HEK293 (cell line): ENCODE results near the gene MTIF2.

Experiments used
- BCL6B ChIP-seq: fragments of 450-650 bp; formaldehyde crosslinking; IDR thresholded peaks from 2 replicates; pipeline ENCODE4 v1.5.1; 2017; ENCODE audit warnings: missing biosample characterization, missing genetic modification characterization
- HOXA7 ChIP-seq: sonication (generic); formaldehyde crosslinking; IDR thresholded peaks from 2 replicates; pipeline ENCODE4 v1.8.1; 2022; ENCODE audit warnings: missing genetic modification reagents, borderline replicate concordance
- MEIS1 ChIP-seq: sonication (generic); formaldehyde crosslinking; IDR thresholded peaks from 2 replicates; pipeline ENCODE4 v1.8.1; 2022; ENCODE audit warnings: missing genetic modification reagents, mild to moderate bottlenecking, borderline replicate concordance
- RBAK ChIP-seq: fragments of 450-650 bp; formaldehyde crosslinking; IDR thresholded peaks from 2 replicates; pipeline ENCODE4 v1.5.1; 2016; ENCODE audit warnings: missing biosample characterization, missing genetic modification characterization
- REPIN1 ChIP-seq: fragments of 450-650 bp; formaldehyde crosslinking; IDR thresholded peaks from 2 replicates; pipeline ENCODE4 v1.5.1; 2017; ENCODE audit warnings: missing biosample characterization, missing genetic modification characterization, low read depth
- SALL2 ChIP-seq: fragments of 450-650 bp; formaldehyde crosslinking; IDR thresholded peaks from 2 replicates; pipeline ENCODE4 v1.5.0; 2017; ENCODE audit warnings: missing biosample characterization, mild to moderate bottlenecking, missing genetic modification characterization, borderline replicate concordance
- SP7 ChIP-seq: fragments of 450-650 bp; formaldehyde crosslinking; IDR thresholded peaks from 2 replicates; pipeline ENCODE4 v1.5.1; 2016; ENCODE audit warnings: missing biosample characterization, missing genetic modification characterization
- ZBTB20 ChIP-seq: fragments of 450-650 bp; formaldehyde crosslinking; IDR thresholded peaks from 2 replicates; pipeline ENCODE4 v1.5.1; 2016; ENCODE audit warnings: missing biosample characterization, missing genetic modification characterization
- ZBTB48 ChIP-seq: fragments of 450-650 bp; formaldehyde crosslinking; IDR thresholded peaks from 2 replicates; pipeline ENCODE4 v1.5.1; 2016; ENCODE audit warnings: missing biosample characterization, missing genetic modification characterization
- ZBTB7A ChIP-seq: fragments of 450-650 bp; formaldehyde crosslinking; IDR thresholded peaks from 2 replicates; pipeline ENCODE4 v1.5.1; 2016; ENCODE audit warnings: low read depth, missing biosample characterization, missing genetic modification characterization
- ZNF112 ChIP-seq: fragments of 450-650 bp; formaldehyde crosslinking; IDR thresholded peaks from 2 replicates; pipeline ENCODE4 v1.5.0; 2017; ENCODE audit warnings: missing biosample characterization, missing genetic modification characterization
- ZNF146 ChIP-seq: fragments of 450-650 bp; formaldehyde crosslinking; IDR thresholded peaks from 2 replicates; pipeline ENCODE4 v1.5.1; 2016; ENCODE audit warnings: missing biosample characterization, missing genetic modification characterization
- ZNF155 ChIP-seq: fragments of 450-650 bp; formaldehyde crosslinking; IDR thresholded peaks from 2 replicates; pipeline ENCODE4 v1.5.1; 2016; ENCODE audit warnings: missing biosample characterization, missing genetic modification characterization
- ZNF184 ChIP-seq: fragments of 450-650 bp; IDR thresholded peaks from 2 replicates; pipeline ENCODE4 v1.5.1; 2018; ENCODE audit warnings: missing biosample characterization, mild to moderate bottlenecking, missing genetic modification characterization
- ZNF19 ChIP-seq: fragments of 450-650 bp; formaldehyde crosslinking; IDR thresholded peaks from 2 replicates; pipeline ENCODE4; 2016; ENCODE audit warnings: missing biosample characterization, missing genetic modification characterization, low read depth
- ZNF214 ChIP-seq: fragments of 450-650 bp; formaldehyde crosslinking; IDR thresholded peaks from 2 replicates; pipeline ENCODE4 v1.5.1; 2017; ENCODE audit warnings: missing biosample characterization, mild to moderate bottlenecking, missing genetic modification characterization, borderline replicate concordance
- ZNF280D ChIP-seq: fragments of 450-650 bp; formaldehyde crosslinking; IDR thresholded peaks from 2 replicates; pipeline ENCODE4 v1.5.1; 2016; ENCODE audit warnings: missing biosample characterization, missing genetic modification characterization
- ZNF311 ChIP-seq: fragments of 450-650 bp; formaldehyde crosslinking; IDR thresholded peaks from 2 replicates; pipeline ENCODE4 v1.5.1; 2017; ENCODE audit warnings: missing biosample characterization, missing genetic modification characterization, borderline replicate concordance
- ZNF350 ChIP-seq: fragments of 450-650 bp; formaldehyde crosslinking; IDR thresholded peaks from 2 replicates; pipeline ENCODE4 v1.5.0; 2017; ENCODE audit warnings: missing biosample characterization, mild to moderate bottlenecking, missing genetic modification characterization
- ZNF398 ChIP-seq: fragments of 450-650 bp; formaldehyde crosslinking; IDR thresholded peaks from 2 replicates; pipeline ENCODE4 v1.5.1; 2017; ENCODE audit warnings: missing biosample characterization, missing genetic modification characterization
- ZNF423 ChIP-seq: fragments of 450-650 bp; formaldehyde crosslinking; IDR thresholded peaks from 2 replicates; pipeline ENCODE4 v1.5.1; 2016; ENCODE audit warnings: missing biosample characterization, missing genetic modification characterization
- ZNF510 ChIP-seq: fragments of 450-650 bp; formaldehyde crosslinking; IDR thresholded peaks from 2 replicates; pipeline ENCODE4 v1.5.1; 2018; ENCODE audit warnings: mild to moderate bottlenecking, missing genetic modification characterization, missing biosample characterization; ENCODE audit not compliant: insufficient replicate concordance
- ZNF558 ChIP-seq: fragments of 450-650 bp; formaldehyde crosslinking; IDR thresholded peaks from 2 replicates; pipeline ENCODE4 v1.5.1; 2016; ENCODE audit warnings: missing biosample characterization, missing genetic modification characterization
- ZNF561 ChIP-seq: fragments of 450-650 bp; IDR thresholded peaks from 2 replicates; pipeline ENCODE4 v1.5.1; 2018; ENCODE audit warnings: missing biosample characterization, missing genetic modification characterization, borderline replicate concordance
- ZNF571 ChIP-seq: fragments of 450-650 bp; formaldehyde crosslinking; IDR thresholded peaks from 2 replicates; pipeline ENCODE4 v1.5.0; 2017; ENCODE audit warnings: missing biosample characterization, missing genetic modification characterization
- ZNF596 ChIP-seq: fragments of 450-650 bp; IDR thresholded peaks from 2 replicates; pipeline ENCODE4 v1.5.0; 2018; ENCODE audit warnings: missing biosample characterization, mild to moderate bottlenecking, missing genetic modification characterization, moderate library complexity
- ZNF621 ChIP-seq: fragments of 450-650 bp; formaldehyde crosslinking; IDR thresholded peaks from 2 replicates; pipeline ENCODE4 v1.5.1; 2017; ENCODE audit warnings: missing biosample characterization, missing genetic modification characterization
- ZNF639 ChIP-seq: fragments of 450-650 bp; formaldehyde crosslinking; IDR thresholded peaks from 2 replicates; pipeline ENCODE4 v1.5.1; 2016; ENCODE audit warnings: missing biosample characterization, missing genetic modification characterization
- ZNF701 ChIP-seq: fragments of 450-650 bp; formaldehyde crosslinking; IDR thresholded peaks from 2 replicates; pipeline ENCODE4 v1.5.1; 2016; ENCODE audit warnings: missing biosample characterization, missing genetic modification characterization
- ZNF785 ChIP-seq: fragments of 450-650 bp; formaldehyde crosslinking; IDR thresholded peaks from 2 replicates; pipeline ENCODE4 v1.5.1; 2016; ENCODE audit warnings: missing biosample characterization, missing genetic modification characterization
- ZNF791 ChIP-seq: fragments of 450-650 bp; formaldehyde crosslinking; IDR thresholded peaks from 2 replicates; pipeline ENCODE4 v1.5.1; 2016; ENCODE audit warnings: missing biosample characterization, missing genetic modification characterization
- ZNF792 ChIP-seq: fragments of 450-650 bp; formaldehyde crosslinking; IDR thresholded peaks from 2 replicates; pipeline ENCODE4 v1.5.1; 2016; ENCODE audit warnings: missing biosample characterization, missing genetic modification characterization
- ZNF830 ChIP-seq: fragments of 450-650 bp; IDR thresholded peaks from 2 replicates; pipeline ENCODE4 v1.5.0; 2018; ENCODE audit warnings: missing biosample characterization, missing genetic modification characterization, low read depth, mild to moderate bottlenecking, moderate library complexity
- ZSCAN30 ChIP-seq: fragments of 450-650 bp; IDR thresholded peaks from 2 replicates; pipeline ENCODE4 v1.5.1; 2018; ENCODE audit warnings: missing biosample characterization, mild to moderate bottlenecking, missing genetic modification characterization, moderate library complexity

MTIF2 gene

GRCh38 chr2:55232084-55232862 is 36.8 kb downstream of the MTIF2 start, which contains the start of the genes CLHC1 and RPS27A (continued):
- no peak for TF ChIP-seq ZNF280D (tag by site-specific recombination)
- TF ChIP-seq ZNF621 (tag by site-specific recombination) = no peak
- no peak for TF ChIP-seq ZBTB7A (tag by site-specific recombination)
- TF ChIP-seq ZNF19 (tag by site-specific recombination) = no peak
- TF ChIP-seq ZNF830 = no peak
- TF ChIP-seq ZNF311 = no peak
- TF ChIP-seq RBAK (tag by site-specific recombination) = no peak
- no peak for TF ChIP-seq ZNF791
- TF ChIP-seq ZSCAN30 (tag by site-specific recombination) = no peak
- TF ChIP-seq ZNF785 (tag by site-specific recombination) = no peak
- peak; percentile 62 for TF ChIP-seq SP7 (tag by site-specific recombination)
- no peak for TF ChIP-seq REPIN1 (tag by site-specific recombination)
- 0 out of 2 replicates have a peak, but pooled peaks have one; percentile 17 for TF ChIP-seq ZNF561 (tag by site-specific recombination)
- TF ChIP-seq HOXA7 (CRISPR knock-in tag) = no peak
- TF ChIP-seq ZNF558 (tag by site-specific recombination) = no peak
- TF ChIP-seq ZNF155 (tag by site-specific recombination) = no peak
- TF ChIP-seq MEIS1 (CRISPR knock-in tag) = no peak
- TF ChIP-seq ZBTB20 (tag by site-specific recombination) = peak; percentile 51
- TF ChIP-seq ZBTB48 (tag by site-specific recombination) = 0 out of 2 replicates have a peak, but pooled peaks have one; percentile 33
- no peak for TF ChIP-seq BCL6B (tag by site-specific recombination)
- TF ChIP-seq ZNF596 (tag by site-specific recombination) = no peak
- no peak for TF ChIP-seq SALL2 (tag by site-specific recombination)
- no peak for TF ChIP-seq ZNF792 (tag by site-specific recombination)
- no peak for TF ChIP-seq ZNF350 (tag by site-specific recombination)
- no peak for TF ChIP-seq ZNF571 (tag by site-specific recombination)
- TF ChIP-seq ZNF184 = no peak
- TF ChIP-seq ZNF510 = no peak
- peak; percentile 87 for TF ChIP-seq ZNF639 (tag by site-specific recombination)
- peak; percentile 39; the same call in 1 of the 2 replicates for TF ChIP-seq ZNF423 (tag by site-specific recombination)
- TF ChIP-seq ZNF112 (tag by site-specific recombination) = no peak
- no peak for TF ChIP-seq ZNF214 (tag by site-specific recombination)
- no peak for TF ChIP-seq ZNF146 (tag by site-specific recombination)
- TF ChIP-seq ZNF701 (tag by site-specific recombination) = no peak
- TF ChIP-seq ZNF398 (tag by site-specific recombination) = no peak
- TF ChIP-seq, all 188 proteins: peak for 36
